AG09309 (cell line): ENCODE data around the gene NYAP2.

Experiments
- DNase-seq: peaks from one replicate; pipeline ENCODE4 v3.0.0-alpha.2; 2010; ENCODE audit warnings: low read depth
- H3K4me3 ChIP-seq: 2 replicates; pipeline ENCODE4 v1.5.1; 2011; ENCODE audit warnings: mild to moderate bottlenecking, low read depth, low read length, moderate library complexity; ENCODE audit not compliant: control insufficient read depth
- TF ChIP-seq, protein P1 (sequence below): IDR thresholded peaks from 2 replicates; pipeline ENCODE4 v1.5.1; 2011; ENCODE audit warnings: mild to moderate bottlenecking, low read depth, low read length, inconsistent platforms; ENCODE audit not compliant: insufficient read depth, control insufficient read depth; ENCODE audit errors: missing control alignments

NYAP2 gene

DNA sequence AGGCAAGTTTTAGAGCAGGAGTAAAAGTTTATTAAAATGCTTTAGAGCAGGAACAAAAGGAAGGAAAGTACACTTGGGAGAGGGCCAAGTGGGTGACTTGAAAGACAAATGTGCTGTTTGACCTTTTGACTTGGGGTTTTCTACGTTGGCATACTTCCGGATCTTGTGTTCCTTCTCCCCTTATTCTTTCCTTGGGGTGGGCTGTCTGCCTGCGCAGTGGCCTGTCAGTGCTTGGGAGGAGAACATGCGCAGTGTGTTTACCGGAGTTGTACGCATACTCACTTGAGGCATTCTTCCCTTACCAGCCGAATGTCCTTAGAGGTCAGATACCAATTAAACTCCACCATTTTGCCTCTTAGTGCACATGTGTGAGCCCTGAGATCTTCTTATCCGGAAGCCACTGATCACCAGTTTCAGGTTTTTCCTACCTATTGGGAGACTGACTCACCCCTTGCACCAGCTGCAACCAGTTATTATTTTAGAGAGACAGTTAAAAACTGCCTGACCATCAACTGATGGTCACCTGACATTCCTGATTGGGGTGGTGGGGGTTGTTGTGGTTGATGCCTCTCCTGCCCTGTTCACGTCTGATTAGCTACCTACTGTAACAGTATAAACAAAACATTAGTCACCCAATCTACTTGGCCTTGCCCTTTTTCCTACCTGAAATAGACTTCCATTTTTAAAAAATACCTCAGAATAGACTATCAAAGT, 67.5 kb downstream of the NYAP2 start:
- H3K4me3 ChIP-seq, result no peak overlapping the region
- DNase-seq, result no peak
- TF ChIP-seq, protein P1, sequence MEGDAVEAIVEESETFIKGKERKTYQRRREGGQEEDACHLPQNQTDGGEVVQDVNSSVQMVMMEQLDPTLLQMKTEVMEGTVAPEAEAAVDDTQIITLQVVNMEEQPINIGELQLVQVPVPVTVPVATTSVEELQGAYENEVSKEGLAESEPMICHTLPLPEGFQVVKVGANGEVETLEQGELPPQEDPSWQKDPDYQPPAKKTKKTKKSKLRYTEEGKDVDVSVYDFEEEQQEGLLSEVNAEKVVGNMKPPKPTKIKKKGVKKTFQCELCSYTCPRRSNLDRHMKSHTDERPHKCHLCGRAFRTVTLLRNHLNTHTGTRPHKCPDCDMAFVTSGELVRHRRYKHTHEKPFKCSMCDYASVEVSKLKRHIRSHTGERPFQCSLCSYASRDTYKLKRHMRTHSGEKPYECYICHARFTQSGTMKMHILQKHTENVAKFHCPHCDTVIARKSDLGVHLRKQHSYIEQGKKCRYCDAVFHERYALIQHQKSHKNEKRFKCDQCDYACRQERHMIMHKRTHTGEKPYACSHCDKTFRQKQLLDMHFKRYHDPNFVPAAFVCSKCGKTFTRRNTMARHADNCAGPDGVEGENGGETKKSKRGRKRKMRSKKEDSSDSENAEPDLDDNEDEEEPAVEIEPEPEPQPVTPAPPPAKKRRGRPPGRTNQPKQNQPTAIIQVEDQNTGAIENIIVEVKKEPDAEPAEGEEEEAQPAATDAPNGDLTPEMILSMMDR, result no peak

GRCh38 chr2:225468131-225468530, 68.6 kb downstream of the NYAP2 start:
- H3K4me3 ChIP-seq, result no peak overlapping the region
- TF ChIP-seq, protein P1, result no peak
- DNase-seq, result no peak

GRCh38 chr2:225471039-225471438, 71.5 kb downstream of the NYAP2 start:
- DNase-seq, result no peak
- no peak overlapping the region for H3K4me3 ChIP-seq
- TF ChIP-seq, protein P1, result no peak

GRCh38 chr2:225471482-225471881, 72.0 kb downstream of the NYAP2 start:
- no peak for DNase-seq
- H3K4me3 ChIP-seq, result no peak overlapping the region
- TF ChIP-seq, protein P1, result no peak

- DNase-seq, result no peak
- TF ChIP-seq, protein P1, result no peak
- H3K4me3 ChIP-seq, result no peak overlapping the region
These were observed 72.7 kb downstream of the NYAP2 start for GRCh38 chr2:225472161-225472560.

GRCh38 chr2:225479386-225479785, 79.9 kb downstream of the NYAP2 start:
- H3K4me3 ChIP-seq, result no peak overlapping the region
- DNase-seq, result no peak

More at GRCh38 chr2:225479386-225479785, 79.9 kb downstream of the NYAP2 start:
- TF ChIP-seq, protein P1, result no peak
